Chondrocyte (in vitro differentiated cells): ENCODE measurements around the gene TP63. TPM values are rescaled to one million over a fixed set of nuclear protein-coding genes. Genes with fewer than 3 reads are reported as not detected.

Experiments used
- DNase-seq: peaks from one replicate; pipeline ENCODE4 v3.0.0; 2021; ENCODE audit warnings: mixed read lengths, low spot score
- H3K27ac Mint-ChIP-seq: one replicate; pipeline ENCODE4 v1.8.0; 2021; ENCODE audit warnings: mild to moderate bottlenecking, moderate library complexity, mixed read lengths; ENCODE audit not compliant: unreplicated experiment
- H3K27me3 Mint-ChIP-seq: 2 replicates; pipeline ENCODE4 v1.8.0; 2021; ENCODE audit warnings: low read depth, mixed read lengths
- H3K36me3 Mint-ChIP-seq: 2 replicates; pipeline ENCODE4 v1.8.0; 2021; ENCODE audit warnings: low read depth, mixed read lengths
- H3K4me1 Mint-ChIP-seq: 2 replicates; pipeline ENCODE4 v1.8.0; 2021; ENCODE audit warnings: low read depth, mild to moderate bottlenecking, mixed read lengths
- H3K4me3 Mint-ChIP-seq: one replicate; pipeline ENCODE4 v1.8.0; 2021; ENCODE audit warnings: mild to moderate bottlenecking, moderate library complexity, mixed read lengths; ENCODE audit not compliant: unreplicated experiment
- H3K9me3 Mint-ChIP-seq: 2 replicates; pipeline ENCODE4 v1.8.0; 2021; ENCODE audit warnings: low read depth, mixed read lengths
- total RNA-seq: library from RNA; stranded (reverse); gene quantifications from 3 replicates; pipeline ENCODE4 v1.2.1, GENCODE V29; 2021
- TF ChIP-seq, protein P1 (sequence below): fragments of 200-600 bp; sonication (generic); IDR thresholded peaks from 2 replicates; pipeline ENCODE4 v1.5.0; 2021; ENCODE audit warnings: antibody characterized with exemption, mild to moderate bottlenecking, moderate library complexity

Gene TP63
- total RNA-seq, 1 donor from 2014 or later, result not detected

GRCh38 chr3:189613122-189613521 is 18.1 kb upstream of the TP63 start:
- Mint-ChIP-seq H3K9me3 (peaks cover 22% of the 10 kb centered on the region), H3K27me3 (peaks cover 16% of the 10 kb centered on the region), H3K4me1 (no peaks in the 10 kb centered on the region), H3K4me3 (no peak overlapping the region), H3K36me3 (peaks cover 7% of the 10 kb centered on the region), H3K27ac (no peak overlapping the region)
- TF ChIP-seq, protein P1, sequence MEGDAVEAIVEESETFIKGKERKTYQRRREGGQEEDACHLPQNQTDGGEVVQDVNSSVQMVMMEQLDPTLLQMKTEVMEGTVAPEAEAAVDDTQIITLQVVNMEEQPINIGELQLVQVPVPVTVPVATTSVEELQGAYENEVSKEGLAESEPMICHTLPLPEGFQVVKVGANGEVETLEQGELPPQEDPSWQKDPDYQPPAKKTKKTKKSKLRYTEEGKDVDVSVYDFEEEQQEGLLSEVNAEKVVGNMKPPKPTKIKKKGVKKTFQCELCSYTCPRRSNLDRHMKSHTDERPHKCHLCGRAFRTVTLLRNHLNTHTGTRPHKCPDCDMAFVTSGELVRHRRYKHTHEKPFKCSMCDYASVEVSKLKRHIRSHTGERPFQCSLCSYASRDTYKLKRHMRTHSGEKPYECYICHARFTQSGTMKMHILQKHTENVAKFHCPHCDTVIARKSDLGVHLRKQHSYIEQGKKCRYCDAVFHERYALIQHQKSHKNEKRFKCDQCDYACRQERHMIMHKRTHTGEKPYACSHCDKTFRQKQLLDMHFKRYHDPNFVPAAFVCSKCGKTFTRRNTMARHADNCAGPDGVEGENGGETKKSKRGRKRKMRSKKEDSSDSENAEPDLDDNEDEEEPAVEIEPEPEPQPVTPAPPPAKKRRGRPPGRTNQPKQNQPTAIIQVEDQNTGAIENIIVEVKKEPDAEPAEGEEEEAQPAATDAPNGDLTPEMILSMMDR, result no peak
- DNase-seq, result no peak

DNA sequence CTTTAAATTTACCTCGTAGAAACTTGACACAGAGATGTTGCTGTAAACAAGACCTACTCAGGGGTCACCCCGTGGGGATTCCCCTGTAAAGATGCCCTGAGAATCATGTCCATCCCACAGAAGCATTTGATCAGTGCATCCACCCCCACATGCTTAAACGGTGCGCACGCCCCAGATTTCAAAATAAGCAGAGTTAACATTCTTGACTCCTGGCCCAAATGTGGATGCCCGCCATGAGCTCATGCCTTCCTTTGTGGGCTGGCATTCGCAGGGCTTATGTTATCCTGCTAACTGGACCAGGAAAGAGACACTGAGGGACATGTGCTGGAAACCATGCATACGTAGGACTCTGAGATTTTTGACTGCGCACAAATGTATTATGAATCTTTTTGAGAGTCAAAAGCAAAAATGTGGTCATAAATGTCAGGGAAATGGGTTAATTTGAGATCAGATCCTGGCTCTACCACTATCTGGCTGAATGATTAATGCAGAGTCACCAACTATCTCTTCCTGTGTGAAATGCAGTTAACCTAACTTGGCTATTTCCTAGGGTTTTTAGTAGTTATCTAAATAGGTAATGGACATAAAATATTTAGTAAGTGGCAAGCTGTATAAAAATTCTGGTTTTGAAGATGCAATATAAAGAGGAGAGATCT is 9.1 kb upstream of the TP63 start:
- Mint-ChIP-seq H3K36me3 (no peaks in the 10 kb centered on the region), H3K27me3 (peaks cover 5% of the 10 kb centered on the region), H3K9me3 (no peaks in the 10 kb centered on the region), H3K27ac (no peak overlapping the region), H3K4me3 (no peak overlapping the region), H3K4me1 (no peaks in the 10 kb centered on the region)
- TF ChIP-seq, protein P1, result no peak
- DNase-seq, result no peak

DNA sequence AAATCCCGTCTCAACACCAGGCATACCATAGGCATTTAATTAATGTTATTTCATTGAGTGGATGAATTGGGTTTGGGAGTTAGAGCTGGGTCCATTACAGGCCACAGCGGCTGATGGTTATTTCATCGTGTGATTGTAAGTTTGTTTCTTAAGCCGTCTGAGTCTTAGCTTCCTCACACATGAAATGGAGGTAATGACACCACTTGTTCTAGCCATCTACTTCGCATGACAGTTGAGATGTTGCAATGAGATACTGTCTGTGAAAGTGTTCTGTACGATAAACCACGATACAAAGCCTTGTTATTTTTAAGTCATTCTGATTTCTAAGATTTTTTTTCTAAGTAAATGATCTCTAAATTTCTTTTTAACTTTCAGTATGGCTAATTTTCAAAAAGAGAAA is 8.6 kb upstream of the TP63 start:
- DNase-seq, result no peak
- TF ChIP-seq, protein P1, result no peak
- Mint-ChIP-seq H3K9me3 (no peaks in the 10 kb centered on the region), H3K36me3 (no peaks in the 10 kb centered on the region), H3K27me3 (peaks cover 5% of the 10 kb centered on the region), H3K4me1 (no peaks in the 10 kb centered on the region), H3K4me3 (no peak overlapping the region), H3K27ac (no peak overlapping the region)

- TF ChIP-seq, protein P1, result no peak
- H3K27ac Mint-ChIP-seq, result no peak overlapping the region
- H3K9me3 Mint-ChIP-seq, result no peaks in the 10 kb centered on the region
- no peak overlapping the region for H3K4me3 Mint-ChIP-seq
- peaks cover 5% of the 10 kb centered on the region for H3K27me3 Mint-ChIP-seq
- no peaks in the 10 kb centered on the region for H3K4me1 Mint-ChIP-seq
- no peak for DNase-seq
- H3K36me3 Mint-ChIP-seq, result no peaks in the 10 kb centered on the region
Observed at GRCh38 chr3:189624130-189624529, 7.1 kb upstream of the TP63 start.

DNA sequence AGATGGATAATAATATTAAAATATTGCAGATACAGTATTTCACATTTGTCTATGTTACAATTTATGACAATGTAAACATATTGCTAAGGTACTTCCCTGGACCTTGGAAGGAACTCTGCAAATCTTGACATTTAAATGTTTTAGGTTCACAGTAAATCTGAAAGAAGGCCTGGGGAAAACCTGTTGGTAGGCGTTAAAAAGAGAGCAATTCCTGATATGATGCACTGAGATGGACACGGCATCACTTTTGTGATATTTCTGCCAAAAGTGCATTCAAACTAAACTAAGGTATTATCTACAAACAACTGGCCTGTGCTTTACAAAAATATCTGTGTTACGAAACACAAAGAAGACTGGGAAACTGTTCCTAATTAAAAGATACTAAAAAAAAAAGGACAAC is 6.1 kb upstream of the TP63 start:
- Mint-ChIP-seq H3K4me3 (no peak overlapping the region), H3K4me1 (peaks cover 4% of the 10 kb centered on the region), H3K27ac (no peak overlapping the region), H3K9me3 (no peaks in the 10 kb centered on the region), H3K36me3 (no peaks in the 10 kb centered on the region), H3K27me3 (peaks cover 5% of the 10 kb centered on the region)
- DNase-seq, result no peak
- TF ChIP-seq, protein P1, result no peak
